GM21576 (cell line): ENCODE data around the gene DOCK6.
"Not testable (repeated sequence)": the region's sequence is repeated elsewhere in the genome, so short reads cannot be mapped to it uniquely, and the experiment has no call there.

ENCODE experiments used
- ATAC-seq: cut with Tn5 transposase; IDR thresholded peaks from one replicate; pipeline ENCODE4 v1.9.1; 2021; ENCODE audit warnings: mild to moderate bottlenecking, moderate library complexity; ENCODE audit not compliant: unreplicated experiment

The DOCK6 gene

GRCh38 chr19:11177592-11177991 is 84.7 kb downstream of the DOCK6 start:
- ATAC-seq: no peak

- ATAC-seq: no peak
Measured at GRCh38 chr19:11176466-11177193, 85.7 kb downstream of the DOCK6 start.

- no peak for ATAC-seq
Measured at GRCh38 chr19:11175920-11176319, 86.4 kb downstream of the DOCK6 start.

- ATAC-seq: no peak
Measured at GRCh38 chr19:11174336-11174735, 88.0 kb downstream of the DOCK6 start.

GRCh38 chr19:11173516-11174155 is 88.7 kb downstream of the DOCK6 start:
- ATAC-seq: no peak

- ATAC-seq: no peak
Measured at GRCh38 chr19:11172576-11172975, 89.7 kb downstream of the DOCK6 start.

GRCh38 chr19:11171144-11171543 is 91.2 kb downstream of the DOCK6 start:
- ATAC-seq: no peak

- no peak for ATAC-seq
Measured at GRCh38 chr19:11169896-11170678, 92.2 kb downstream of the DOCK6 start.

GRCh38 chr19:11168568-11168967 is 93.8 kb downstream of the DOCK6 start:
- ATAC-seq: no peak

GRCh38 chr19:11166281-11167142 is 95.8 kb downstream of the DOCK6 start:
- no peak for ATAC-seq

- ATAC-seq: no peak
Measured at GRCh38 chr19:11165486-11166030, 96.8 kb downstream of the DOCK6 start.

GRCh38 chr19:11164879-11165406 is 97.4 kb downstream of the DOCK6 start:
- no peak for ATAC-seq

GRCh38 chr19:11164296-11164695 is 98.0 kb downstream of the DOCK6 start:
- no peak for ATAC-seq

GRCh38 chr19:11160440-11160768 is 101.9 kb downstream of the DOCK6 start:
- not testable (repeated sequence) for ATAC-seq

- ATAC-seq: no peak
Measured at GRCh38 chr19:11159598-11160439, 102.5 kb downstream of the DOCK6 start.

- peak; percentile 96 for ATAC-seq
Measured at GRCh38 chr19:11155373-11156120, 106.8 kb downstream of the DOCK6 start, which contains the start of gene SPC24. Gene SPC24 (minus strand): TSS chr19:11155782. CDS start chr19:11155776, 6 bp downstream.

- ATAC-seq: no peak
Measured at GRCh38 chr19:11154683-11155047, 107.7 kb downstream of the DOCK6 start.

- ATAC-seq: no peak
Measured at GRCh38 chr19:11152318-11153062, 109.8 kb downstream of the DOCK6 start.
